ENCODE results near the gene SCAMP5. TPM values are rescaled to one million over a fixed set of nuclear protein-coding genes. Genes with fewer than 3 reads are reported as not detected.

SCAMP5 gene
- total RNA-seq, 4 donors from 2014 or later: 1.3 to 4.1 (median 2.6) TPM

GRCh38 chr15:75053748-75054125 lies 58.4 kb downstream of the SCAMP5 start:
- TF ChIP-seq, protein P1, sequence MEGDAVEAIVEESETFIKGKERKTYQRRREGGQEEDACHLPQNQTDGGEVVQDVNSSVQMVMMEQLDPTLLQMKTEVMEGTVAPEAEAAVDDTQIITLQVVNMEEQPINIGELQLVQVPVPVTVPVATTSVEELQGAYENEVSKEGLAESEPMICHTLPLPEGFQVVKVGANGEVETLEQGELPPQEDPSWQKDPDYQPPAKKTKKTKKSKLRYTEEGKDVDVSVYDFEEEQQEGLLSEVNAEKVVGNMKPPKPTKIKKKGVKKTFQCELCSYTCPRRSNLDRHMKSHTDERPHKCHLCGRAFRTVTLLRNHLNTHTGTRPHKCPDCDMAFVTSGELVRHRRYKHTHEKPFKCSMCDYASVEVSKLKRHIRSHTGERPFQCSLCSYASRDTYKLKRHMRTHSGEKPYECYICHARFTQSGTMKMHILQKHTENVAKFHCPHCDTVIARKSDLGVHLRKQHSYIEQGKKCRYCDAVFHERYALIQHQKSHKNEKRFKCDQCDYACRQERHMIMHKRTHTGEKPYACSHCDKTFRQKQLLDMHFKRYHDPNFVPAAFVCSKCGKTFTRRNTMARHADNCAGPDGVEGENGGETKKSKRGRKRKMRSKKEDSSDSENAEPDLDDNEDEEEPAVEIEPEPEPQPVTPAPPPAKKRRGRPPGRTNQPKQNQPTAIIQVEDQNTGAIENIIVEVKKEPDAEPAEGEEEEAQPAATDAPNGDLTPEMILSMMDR (IDR thresholded peaks at IDR 0.05; ENCODE audit: low read depth): no peak

GRCh38 chr15:75054172-75054897 lies 59.0 kb downstream of the SCAMP5 start:
- TF ChIP-seq, protein P1 (IDR thresholded peaks at IDR 0.05; ENCODE audit: low read depth): no peak

GRCh38 chr15:75056036-75056435 lies 60.7 kb downstream of the SCAMP5 start:
- TF ChIP-seq, protein P1 (IDR thresholded peaks at IDR 0.05; ENCODE audit: low read depth): no peak

DNA sequence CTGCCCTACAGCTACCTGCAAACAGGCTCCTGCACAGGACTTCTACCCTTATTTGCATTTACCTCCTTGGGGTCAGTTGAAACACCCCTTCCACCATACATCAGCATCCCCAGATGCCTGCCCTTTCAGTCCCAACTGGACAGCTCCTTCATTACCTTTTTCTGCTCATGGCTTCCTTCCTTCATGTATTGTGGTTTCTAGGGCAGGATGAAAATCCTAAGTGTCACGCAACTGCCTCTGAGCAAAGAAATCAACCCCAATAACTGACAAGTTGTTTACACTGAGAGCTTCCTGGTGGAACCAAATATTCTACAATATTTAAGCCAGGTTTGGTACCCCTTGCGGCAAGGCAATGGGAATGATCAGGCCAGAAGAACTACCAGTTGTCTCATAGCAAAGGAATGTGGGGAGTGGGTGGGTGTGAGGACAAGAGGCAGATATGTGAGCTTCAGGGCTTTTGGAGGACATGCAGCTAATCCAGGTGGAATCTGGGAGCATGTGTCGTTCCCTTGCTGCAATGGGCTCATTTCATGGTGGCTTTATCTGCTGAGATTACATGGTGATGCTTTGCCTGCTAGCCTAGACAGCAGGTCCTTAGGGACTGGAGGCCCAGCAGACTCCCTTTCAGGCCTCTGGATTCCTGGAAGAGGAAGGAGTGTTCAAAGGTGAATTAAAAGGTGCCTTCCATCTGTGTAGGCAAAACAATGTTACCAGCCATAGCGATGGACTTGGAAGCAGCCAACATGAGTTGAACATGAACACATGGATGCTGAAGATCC lies 63.0 kb downstream of the SCAMP5 start:
- TF ChIP-seq, protein P1 (IDR thresholded peaks at IDR 0.05; ENCODE audit: low read depth): no peak

DNA sequence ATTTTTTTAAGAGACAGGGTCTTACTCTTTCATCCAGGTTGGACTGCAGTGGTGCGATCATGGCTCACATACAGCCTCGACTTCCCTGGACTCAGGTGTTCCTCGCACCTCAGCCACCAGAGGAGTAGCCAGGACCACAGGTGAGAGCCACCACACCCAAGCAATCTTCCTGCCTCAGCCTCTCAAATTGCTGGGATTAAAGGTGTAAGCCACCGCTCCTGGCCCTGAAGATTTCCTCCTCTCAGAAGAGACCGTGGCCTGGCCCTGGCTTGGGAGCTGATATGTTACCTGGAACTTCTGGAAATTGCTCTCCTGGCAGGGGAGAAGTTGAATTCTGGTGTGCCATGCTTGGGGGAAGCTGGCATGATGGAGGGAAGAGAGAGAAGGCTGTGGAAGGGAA lies 64.2 kb downstream of the SCAMP5 start:
- TF ChIP-seq, protein P1 (IDR thresholded peaks at IDR 0.05; ENCODE audit: low read depth): no peak

DNA sequence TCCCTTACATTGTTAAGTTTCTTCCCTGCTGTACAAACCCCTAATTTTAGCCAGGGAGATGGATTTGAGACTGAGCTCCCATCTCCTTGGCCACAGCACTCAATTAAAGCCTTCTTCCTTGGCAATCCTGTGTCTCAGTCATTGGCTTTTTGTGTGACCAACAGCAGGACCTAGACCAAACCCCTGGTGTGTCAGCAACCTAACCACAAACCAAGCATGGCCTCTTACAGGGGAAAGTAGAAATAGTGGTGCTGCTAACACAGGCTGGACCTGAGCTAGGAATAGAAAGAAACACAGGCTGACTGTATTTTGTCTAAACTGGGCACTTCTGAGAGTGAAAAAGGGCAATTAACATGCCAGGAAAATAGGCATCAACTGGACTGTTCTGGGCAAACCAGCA lies 65.9 kb downstream of the SCAMP5 start:
- TF ChIP-seq, protein P1 (IDR thresholded peaks at IDR 0.05; ENCODE audit: low read depth): no peak

DNA sequence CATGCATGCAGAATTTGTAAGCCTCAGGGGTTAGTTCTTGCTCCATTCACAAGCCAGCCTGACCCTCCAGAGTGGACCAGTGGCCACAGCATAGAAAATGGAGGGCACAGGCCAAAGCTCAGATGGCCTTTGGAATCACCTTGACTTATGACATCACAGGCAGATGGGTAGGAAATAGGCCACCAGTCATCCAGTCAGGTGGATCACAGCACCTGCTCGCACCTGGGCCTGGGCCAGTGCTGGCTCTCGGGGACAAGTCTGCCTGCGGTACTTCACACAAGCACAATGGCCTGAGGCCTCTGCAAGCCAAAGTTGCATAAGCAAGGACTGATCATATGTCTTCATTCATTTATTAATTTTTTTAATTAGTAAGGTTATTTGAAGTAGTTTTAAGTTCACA lies 67.3 kb downstream of the SCAMP5 start:
- TF ChIP-seq, protein P1 (IDR thresholded peaks at IDR 0.05; ENCODE audit: low read depth): no peak

All from subcutaneous adipose tissue (tissue), 4 donors.